Ishikawa (cell line): ENCODE measurements around the gene FUBP3.

ENCODE experiments used
- CEBPB ChIP-seq: IDR thresholded peaks from 2 replicates; pipeline ENCODE4 v1.6.1; 2012
- CREB1 ChIP-seq: IDR thresholded peaks from 2 replicates; pipeline ENCODE4 v1.6.1; 2012; ENCODE audit warnings: low read depth
- EGR1 ChIP-seq: IDR thresholded peaks from 2 replicates; pipeline ENCODE4 v1.6.1; 2012
- EP300 ChIP-seq: IDR thresholded peaks from 2 replicates; pipeline ENCODE4 v1.6.1; 2012; ENCODE audit warnings: borderline replicate concordance
- FOXM1 ChIP-seq: IDR thresholded peaks from 2 replicates; pipeline ENCODE4 v1.6.1; 2012; ENCODE audit warnings: low read depth, borderline replicate concordance
- NFIC ChIP-seq: IDR thresholded peaks from 2 replicates; pipeline ENCODE4 v1.6.1; 2012
- RAD21 ChIP-seq: IDR thresholded peaks from 2 replicates; pipeline ENCODE4 v1.6.1; 2012; ENCODE audit warnings: low read depth
- TAF1 ChIP-seq: IDR thresholded peaks from 2 replicates; pipeline ENCODE4 v1.6.1; 2012; ENCODE audit warnings: low read depth, mild to moderate bottlenecking
- TCF12 ChIP-seq: IDR thresholded peaks from 2 replicates; pipeline ENCODE4 v1.6.1; 2012; ENCODE audit warnings: low read depth
- TEAD4 ChIP-seq: IDR thresholded peaks from 2 replicates; pipeline ENCODE4 v1.6.1; 2012
- YY1 ChIP-seq: IDR thresholded peaks from 2 replicates; pipeline ENCODE4 v1.6.1; 2012; ENCODE audit warnings: low read depth
- ZBTB7A ChIP-seq: IDR thresholded peaks from 2 replicates; pipeline ENCODE4 v1.6.1; 2012; ENCODE audit warnings: low read depth
- TF ChIP-seq, protein P1 (sequence below): IDR thresholded peaks from 2 replicates; pipeline ENCODE4 v1.6.1; 2012; ENCODE audit warnings: low read depth, mild to moderate bottlenecking
- TF ChIP-seq, protein P2 (sequence below): IDR thresholded peaks from 2 replicates; pipeline ENCODE4 v1.6.1; 2012
- TF ChIP-seq, protein P3 (sequence below): IDR thresholded peaks from 2 replicates; pipeline ENCODE4 v1.6.1; 2012

Gene FUBP3

DNA sequence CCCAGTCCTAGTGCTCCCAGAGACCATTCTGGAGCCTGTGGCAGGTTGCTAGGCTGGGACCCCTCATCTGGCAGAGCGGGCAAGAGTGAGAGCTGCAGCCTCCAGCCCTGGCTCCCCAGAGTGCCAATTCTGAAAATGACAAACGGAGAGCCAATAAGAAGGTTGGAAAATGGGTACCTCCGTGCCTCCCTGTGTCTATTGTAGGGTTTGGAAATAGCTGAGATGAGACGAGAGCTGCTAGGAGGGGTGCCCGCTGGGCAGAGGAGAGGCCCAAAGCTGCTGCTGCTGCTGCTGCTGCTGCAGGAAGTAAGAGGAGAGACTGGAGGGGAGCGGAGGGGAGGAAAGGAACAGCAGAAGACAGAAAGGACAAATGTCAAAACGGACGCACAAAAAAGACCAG lies 36.0 kb upstream of the FUBP3 start:
- TF ChIP-seq EP300 (no peak), RAD21 (no peak), FOXM1 (no peak), CREB1 (no peak), EGR1 (no peak), TCF12 (no peak), CEBPB (no peak), YY1 (no peak), ZBTB7A (no peak)
- TF ChIP-seq, protein P1, sequence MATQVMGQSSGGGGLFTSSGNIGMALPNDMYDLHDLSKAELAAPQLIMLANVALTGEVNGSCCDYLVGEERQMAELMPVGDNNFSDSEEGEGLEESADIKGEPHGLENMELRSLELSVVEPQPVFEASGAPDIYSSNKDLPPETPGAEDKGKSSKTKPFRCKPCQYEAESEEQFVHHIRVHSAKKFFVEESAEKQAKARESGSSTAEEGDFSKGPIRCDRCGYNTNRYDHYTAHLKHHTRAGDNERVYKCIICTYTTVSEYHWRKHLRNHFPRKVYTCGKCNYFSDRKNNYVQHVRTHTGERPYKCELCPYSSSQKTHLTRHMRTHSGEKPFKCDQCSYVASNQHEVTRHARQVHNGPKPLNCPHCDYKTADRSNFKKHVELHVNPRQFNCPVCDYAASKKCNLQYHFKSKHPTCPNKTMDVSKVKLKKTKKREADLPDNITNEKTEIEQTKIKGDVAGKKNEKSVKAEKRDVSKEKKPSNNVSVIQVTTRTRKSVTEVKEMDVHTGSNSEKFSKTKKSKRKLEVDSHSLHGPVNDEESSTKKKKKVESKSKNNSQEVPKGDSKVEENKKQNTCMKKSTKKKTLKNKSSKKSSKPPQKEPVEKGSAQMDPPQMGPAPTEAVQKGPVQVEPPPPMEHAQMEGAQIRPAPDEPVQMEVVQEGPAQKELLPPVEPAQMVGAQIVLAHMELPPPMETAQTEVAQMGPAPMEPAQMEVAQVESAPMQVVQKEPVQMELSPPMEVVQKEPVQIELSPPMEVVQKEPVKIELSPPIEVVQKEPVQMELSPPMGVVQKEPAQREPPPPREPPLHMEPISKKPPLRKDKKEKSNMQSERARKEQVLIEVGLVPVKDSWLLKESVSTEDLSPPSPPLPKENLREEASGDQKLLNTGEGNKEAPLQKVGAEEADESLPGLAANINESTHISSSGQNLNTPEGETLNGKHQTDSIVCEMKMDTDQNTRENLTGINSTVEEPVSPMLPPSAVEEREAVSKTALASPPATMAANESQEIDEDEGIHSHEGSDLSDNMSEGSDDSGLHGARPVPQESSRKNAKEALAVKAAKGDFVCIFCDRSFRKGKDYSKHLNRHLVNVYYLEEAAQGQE: no peak
- TF ChIP-seq, protein P2, sequence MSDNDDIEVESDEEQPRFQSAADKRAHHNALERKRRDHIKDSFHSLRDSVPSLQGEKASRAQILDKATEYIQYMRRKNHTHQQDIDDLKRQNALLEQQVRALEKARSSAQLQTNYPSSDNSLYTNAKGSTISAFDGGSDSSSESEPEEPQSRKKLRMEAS: no peak

DNA sequence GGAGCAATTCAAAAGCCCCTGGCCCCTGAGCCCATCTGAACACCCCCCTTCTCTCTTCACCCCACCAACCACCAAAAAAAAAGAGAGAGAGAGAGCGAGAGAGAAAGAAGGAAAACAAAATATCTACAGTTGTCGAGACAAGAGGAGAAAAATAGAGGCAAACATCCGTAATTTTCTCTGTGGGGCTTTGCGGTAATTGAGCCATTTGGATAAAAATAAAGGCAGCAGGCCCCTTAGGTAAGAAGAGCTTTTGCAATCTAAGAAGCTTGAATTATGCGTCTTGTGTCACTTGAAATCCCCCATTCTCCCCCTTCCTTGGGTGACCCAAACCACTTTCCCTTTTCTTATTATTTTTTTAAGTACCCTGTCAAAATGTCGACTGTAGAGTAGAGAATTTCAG lies 35.5 kb upstream of the FUBP3 start:
- TF ChIP-seq EGR1 (no peak), TAF1 (no peak), RAD21 (no peak), TEAD4 (no peak), FOXM1 (no peak), ZBTB7A (no peak), YY1 (no peak), CEBPB (no peak), NFIC (no peak)
- TF ChIP-seq, protein P2: no peak
- TF ChIP-seq, protein P3, sequence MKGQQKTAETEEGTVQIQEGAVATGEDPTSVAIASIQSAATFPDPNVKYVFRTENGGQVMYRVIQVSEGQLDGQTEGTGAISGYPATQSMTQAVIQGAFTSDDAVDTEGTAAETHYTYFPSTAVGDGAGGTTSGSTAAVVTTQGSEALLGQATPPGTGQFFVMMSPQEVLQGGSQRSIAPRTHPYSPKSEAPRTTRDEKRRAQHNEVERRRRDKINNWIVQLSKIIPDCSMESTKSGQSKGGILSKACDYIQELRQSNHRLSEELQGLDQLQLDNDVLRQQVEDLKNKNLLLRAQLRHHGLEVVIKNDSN: no peak

DNA sequence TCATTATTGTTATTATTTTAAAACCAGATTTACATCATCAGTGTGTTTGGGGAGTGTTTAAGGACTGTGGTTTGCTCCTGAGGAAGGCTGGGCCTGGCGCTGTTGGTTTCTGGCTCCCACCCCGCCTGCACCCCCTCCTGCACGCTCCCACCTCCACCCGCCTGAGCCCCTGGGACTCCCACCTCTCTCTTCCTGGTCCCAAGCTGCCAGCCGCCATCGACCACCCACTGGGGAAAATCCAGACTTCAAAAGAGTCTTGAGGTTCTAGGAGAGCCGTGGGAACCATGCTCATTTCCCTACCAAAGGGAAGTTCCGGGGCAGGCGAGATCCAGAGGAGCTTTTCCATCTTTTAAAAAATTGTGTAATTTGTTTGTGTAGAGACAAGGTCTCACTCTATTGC lies 35.0 kb upstream of the FUBP3 start:
- TF ChIP-seq, protein P2: no peak
- TF ChIP-seq EP300 (no peak), YY1 (no peak)
- TF ChIP-seq, protein P3: no peak

DNA sequence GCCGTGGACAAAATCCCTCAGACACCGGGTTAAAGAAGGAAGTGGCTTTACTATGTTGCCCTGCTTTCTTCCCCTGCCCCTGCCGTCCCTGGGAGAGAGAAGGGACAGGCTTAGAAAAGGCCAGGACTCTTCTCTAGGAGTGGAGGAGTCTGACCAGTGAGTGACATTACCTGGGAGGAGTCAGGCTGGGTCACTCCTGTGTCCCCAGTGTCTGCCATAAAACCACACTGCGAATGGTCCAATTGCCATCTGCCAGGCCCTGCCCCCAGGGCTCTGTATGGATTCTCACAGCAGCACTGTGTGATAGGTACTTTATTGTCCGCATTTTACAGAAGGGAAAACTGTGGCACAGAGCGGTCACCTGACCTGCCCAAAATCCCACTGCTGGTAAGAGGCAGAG lies 31.3 kb upstream of the FUBP3 start:
- no peak for TF ChIP-seq FOXM1
- TF ChIP-seq, protein P1: no peak
- TF ChIP-seq, protein P2: no peak
- TF ChIP-seq, protein P3: no peak
- TF ChIP-seq CEBPB: no peak
- no peak for TF ChIP-seq TEAD4
- TF ChIP-seq EGR1: no peak
- no peak for TF ChIP-seq TCF12

DNA sequence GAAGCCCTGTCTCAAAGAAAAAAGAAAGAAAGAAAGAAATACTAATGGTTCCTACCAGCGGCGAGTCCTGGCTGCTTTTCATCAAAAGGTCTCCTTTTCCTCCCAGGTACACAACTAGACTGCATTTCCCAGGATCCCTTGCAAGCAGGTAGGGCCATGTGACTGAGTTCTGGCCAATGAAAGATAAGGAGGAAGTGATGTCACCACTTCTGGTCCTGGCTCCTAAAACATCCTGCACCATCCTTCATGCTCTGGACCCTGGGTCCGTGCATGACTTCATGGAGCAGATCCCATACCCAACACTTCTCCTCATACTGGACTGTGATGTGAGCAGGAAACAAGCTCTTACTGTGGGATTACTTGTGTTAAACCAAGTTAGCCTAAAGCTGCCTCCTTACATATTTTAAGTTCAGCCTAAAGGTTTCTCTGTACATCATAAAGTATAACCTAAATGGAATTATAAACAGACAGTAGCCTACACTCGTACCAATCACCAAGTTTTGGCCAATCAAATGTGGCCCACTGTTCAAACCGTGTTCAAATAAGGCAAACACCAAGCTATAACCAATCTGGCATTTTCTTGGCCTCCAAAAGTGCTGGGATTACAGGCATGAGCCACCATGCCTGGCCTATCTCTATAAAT lies 30.2 kb upstream of the FUBP3 start:
- TF ChIP-seq, protein P3: peak; percentile 97
- no peak for TF ChIP-seq RAD21

DNA sequence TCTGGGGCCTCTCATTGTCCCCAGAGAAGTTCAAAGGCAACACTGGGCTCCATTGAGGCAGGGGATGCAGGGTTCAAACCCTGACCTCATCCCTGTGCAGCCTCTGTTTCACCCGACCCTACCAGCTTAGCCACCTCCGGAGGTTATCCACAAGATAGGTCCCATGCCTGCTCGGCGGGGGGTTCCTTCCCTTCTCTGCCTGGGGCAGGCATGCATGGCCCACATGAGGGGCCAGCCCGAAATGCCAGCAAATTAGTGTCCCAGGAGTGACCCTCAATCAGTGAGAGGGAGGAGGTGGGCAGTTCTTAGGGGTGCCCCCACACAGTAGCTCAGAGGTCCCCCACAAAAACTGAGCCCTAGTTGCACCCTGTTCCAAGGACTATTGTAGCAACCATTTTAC lies 24.8 kb upstream of the FUBP3 start:
- TF ChIP-seq, protein P3: no peak
- TF ChIP-seq FOXM1 (no peak), TCF12 (no peak), RAD21 (no peak), EGR1 (no peak)
- TF ChIP-seq, protein P1: no peak
